Tibial nerve (tissue), 3 donors: ENCODE data around the gene KRTAP4-12.

ENCODE experiments used
- POLR2A ChIP-seq, 2 donors: fragments of 450-650 bp; IDR thresholded peaks; one replicate each; pipeline ENCODE4 v1.6.1; 2017; ENCODE audit warnings: antibody characterized with exemption in 2 of 2, mild to moderate bottlenecking in 2 of 2, moderate library complexity in 2 of 2
- TF ChIP-seq, protein P1 (sequence below), 5 experiments: fragments of 200-600 bp in 3 of 5; fragments of 450-650 bp in 2 of 5; sonication (generic) in 3 of 5; IDR thresholded peaks; one replicate each; pipeline ENCODE4 v1.5.1; 2016 to 2019; ENCODE audit warnings: antibody characterized with exemption in 5 of 5, mild to moderate bottlenecking in 3 of 5, moderate library complexity in 2 of 5

GRCh38 chr17:41131979-41132378, 8.0 kb upstream of the KRTAP4-12 start:
- TF ChIP-seq, protein P1, sequence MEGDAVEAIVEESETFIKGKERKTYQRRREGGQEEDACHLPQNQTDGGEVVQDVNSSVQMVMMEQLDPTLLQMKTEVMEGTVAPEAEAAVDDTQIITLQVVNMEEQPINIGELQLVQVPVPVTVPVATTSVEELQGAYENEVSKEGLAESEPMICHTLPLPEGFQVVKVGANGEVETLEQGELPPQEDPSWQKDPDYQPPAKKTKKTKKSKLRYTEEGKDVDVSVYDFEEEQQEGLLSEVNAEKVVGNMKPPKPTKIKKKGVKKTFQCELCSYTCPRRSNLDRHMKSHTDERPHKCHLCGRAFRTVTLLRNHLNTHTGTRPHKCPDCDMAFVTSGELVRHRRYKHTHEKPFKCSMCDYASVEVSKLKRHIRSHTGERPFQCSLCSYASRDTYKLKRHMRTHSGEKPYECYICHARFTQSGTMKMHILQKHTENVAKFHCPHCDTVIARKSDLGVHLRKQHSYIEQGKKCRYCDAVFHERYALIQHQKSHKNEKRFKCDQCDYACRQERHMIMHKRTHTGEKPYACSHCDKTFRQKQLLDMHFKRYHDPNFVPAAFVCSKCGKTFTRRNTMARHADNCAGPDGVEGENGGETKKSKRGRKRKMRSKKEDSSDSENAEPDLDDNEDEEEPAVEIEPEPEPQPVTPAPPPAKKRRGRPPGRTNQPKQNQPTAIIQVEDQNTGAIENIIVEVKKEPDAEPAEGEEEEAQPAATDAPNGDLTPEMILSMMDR (IDR thresholded peaks at IDR 0.05) = no peak
- no peak for TF ChIP-seq POLR2A (IDR thresholded peaks at IDR 0.05)
